GM19468 (cell line): ENCODE data around the gene KPNA2.
"Not testable (repeated sequence)": the region's sequence is repeated elsewhere in the genome, so short reads cannot be mapped to it uniquely, and the experiment has no call there.

ENCODE experiments used
- ATAC-seq: cut with Tn5 transposase; IDR thresholded peaks from one replicate; pipeline ENCODE4 v1.9.1; 2021; ENCODE audit warnings: mild to moderate bottlenecking, moderate library complexity, moderate number of reproducible peaks; ENCODE audit not compliant: unreplicated experiment; ENCODE audit errors: extremely low read depth

Gene KPNA2

GRCh38 chr17:68035523-68036303 is at the start of gene KPNA2:
TSS of gene KPNA2 (plus strand) at chr17:68035735. CDS start at chr17:68037133, 1,398 bp downstream.
- ATAC-seq = peak; percentile 77

DNA sequence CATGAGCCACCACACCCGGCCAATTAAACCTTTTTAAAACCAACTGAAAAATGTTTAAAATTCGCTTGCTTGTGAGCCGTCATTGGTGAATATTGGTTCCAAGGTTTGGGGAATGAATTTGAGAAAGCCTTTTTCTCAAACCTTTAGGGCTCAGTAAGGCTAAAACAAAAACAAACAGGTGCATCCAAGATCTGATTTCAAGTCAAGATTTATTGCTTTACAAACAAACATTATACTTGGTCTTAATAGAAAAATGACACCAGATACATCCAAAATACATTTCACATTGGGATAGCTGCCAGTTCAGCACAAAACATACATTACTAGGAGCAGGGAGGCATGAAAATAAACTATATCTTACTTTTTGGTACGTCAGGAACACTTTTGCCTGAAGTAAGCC is 44.6 kb upstream of the KPNA2 start:
- ATAC-seq = no peak

GRCh38 chr17:67992548-67993152 is 42.9 kb upstream of the KPNA2 start:
- no peak for ATAC-seq

DNA sequence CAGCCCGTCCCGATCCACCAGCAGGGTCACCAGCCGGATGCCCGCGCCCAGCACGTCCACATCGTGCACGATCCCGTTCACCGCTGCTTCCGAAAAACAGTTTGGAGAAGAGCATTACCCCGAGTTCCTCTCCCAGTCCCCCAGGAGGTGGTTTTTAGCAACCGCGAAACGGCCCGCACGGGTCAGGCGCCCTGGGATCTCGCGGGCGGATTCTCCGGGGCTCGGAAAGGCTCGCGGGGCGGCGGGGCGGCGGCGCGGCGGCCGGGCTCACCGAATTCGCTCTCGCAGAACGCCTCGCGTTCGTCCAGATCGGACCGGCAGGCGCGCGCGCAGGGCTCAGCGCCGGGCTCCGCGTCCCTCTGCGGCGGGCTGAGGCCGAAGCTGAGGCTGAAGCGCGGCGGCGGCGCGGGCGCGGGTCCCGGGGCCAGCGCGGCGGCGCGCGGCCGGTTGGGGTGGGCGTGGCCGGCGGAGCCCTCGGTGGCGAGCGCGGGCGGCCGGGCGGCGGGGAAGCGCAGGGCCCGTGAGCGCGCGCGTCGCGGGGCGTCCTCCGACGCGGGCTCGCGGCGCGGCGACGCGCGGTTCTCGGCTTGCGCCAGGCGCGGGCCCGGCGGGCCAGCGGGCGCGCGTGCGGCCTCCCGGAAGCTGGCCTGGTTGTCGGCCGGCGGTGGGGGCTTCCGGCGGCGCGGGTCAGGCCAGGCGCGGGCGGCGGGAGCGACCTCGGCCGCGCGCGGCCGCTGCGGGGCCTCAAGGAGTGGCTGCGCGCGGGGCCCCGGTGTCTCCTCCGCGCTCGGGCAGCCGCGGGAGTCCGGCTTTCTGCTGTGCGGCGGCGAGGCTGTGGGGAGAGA is 42.2 kb upstream of the KPNA2 start:
- ATAC-seq = peak; percentile 75

DNA sequence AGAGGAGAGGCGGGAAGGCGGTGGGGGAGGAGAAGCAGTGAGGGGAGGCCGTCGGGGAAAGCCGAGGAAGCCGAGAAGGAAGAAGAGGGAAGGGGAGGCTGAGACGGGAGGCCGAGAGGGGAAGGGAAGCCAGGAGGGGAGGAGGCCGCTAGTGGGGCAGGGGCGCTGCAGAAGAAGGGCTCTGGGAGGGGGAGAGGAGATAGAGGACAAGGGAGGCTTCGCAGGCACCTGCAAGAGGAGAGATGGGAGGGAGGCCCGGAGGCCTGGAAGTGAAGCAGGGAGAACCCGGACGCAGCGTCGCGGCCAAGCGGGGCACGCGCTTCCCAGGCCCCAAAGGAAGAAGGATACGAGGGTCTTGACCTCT is 41.6 kb upstream of the KPNA2 start:
- no peak for ATAC-seq

DNA sequence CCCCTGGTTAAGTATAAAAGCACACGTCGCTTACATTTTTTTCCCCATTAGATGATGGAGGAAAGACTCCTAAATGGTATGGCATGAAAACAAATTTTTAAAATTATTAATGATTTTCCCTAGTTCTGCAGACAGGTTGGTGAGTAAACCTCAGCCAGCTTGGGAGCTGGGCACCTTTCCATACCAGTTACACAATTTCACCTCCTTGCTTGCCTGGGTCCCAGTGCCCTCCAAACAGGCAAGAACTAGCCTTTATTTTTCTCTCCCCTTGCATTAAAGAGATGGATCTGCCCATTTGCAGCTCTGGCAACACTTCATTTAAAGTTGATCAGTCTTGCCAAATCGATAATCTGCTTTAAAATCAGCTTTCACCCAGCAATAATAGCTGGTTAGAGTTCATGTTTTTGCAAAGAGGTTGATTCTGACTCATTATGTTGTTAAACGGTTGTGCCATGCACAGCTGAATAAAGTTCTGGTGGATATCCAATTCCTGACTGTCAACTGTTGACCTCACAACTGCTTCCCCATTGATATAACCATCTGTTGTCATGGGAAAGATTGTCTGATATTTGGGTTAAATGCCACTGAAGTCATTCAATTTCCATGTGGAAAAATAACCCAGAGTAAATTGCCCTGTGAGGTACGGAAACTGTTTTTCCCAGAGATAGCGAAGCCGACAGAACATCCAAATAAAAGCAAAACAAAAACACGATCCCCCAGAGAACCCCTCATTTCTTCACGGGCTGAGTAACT is 40.5 kb upstream of the KPNA2 start:
- ATAC-seq = no peak

DNA sequence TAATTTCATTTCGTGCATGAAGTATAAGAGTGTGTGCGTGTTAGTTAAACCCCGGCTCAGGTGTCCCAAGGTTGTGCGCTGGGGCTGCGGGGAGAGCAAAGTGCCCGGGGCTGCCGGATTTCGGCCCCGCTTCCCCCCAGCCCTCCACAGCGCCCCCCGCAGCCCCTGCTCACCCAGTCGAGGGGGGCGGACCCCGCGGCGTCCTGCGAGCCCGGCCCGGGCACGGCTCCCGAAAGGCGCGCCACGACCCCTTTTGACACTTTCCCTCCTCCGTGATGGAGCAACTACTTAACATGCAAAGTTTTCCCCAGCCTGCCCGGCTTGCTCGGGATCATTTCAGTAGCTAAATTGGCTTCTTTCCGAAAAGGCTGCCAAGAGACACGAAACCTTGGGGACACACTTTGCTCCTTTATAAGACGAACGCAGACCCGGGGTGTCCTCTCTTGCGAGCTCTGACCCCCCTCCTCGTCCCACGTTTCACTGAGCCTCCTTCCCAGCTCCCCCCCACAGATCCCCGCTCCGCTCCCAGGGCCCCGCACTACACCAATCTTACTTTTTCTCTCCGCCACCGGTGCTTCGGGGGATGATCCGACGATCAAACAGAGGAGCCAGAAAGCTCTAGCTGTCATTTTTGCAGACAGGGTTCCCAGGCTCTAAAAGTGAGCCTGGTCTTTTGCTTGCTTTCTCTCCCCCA is 39.8 kb upstream of the KPNA2 start:
- no peak for ATAC-seq

DNA sequence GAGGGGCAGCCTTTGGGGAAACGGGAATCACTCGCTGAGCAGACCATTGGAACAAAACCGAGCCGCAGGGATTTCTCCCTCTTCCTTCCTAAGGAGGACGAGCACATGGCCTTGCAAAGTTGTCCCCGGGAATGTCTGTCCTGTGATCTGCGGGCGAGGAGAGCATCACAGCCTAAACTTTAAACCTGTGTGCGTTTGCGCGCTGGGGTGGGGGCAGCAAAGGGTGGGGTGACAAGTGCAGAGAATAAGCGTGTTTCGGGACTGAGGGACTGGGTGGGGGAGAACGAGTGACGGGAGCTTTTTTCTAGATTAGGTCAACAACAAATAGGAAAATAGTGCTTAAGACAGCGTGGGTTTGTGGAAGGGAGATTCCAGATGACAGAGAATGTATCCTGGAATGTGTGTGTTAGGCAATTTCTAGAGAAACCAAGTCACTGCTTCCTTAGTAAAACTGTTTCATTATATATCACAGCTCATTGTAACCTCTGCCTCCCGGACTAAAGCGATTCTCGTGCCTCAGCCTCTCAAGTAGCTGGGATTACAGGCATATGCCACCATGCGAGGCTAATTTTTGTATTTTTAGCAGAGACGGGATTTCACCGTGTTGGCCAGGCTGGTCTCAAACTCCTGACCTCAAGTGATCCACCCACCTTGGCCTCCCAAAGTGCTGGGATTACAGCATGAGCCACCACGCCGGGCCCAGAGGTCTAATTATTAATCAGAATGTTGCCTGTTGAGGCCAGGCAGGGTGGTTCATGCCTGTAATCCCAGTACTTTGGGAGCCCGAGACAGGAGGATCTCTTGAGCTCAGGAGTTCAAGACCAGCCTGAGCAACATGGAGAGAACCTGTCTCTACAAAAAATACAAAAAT is 39.0 kb upstream of the KPNA2 start, which contains the start of gene C17orf58:
C17orf58 (minus strand) TSS at position 169 of the 871 bp plus-strand sequence. CDS start 271 bp downstream, outside the sequence.
- not testable (repeated sequence) for ATAC-seq

- no peak for ATAC-seq
Observed at GRCh38 chr17:67998466-67998865, 37.1 kb upstream of the KPNA2 start.

DNA sequence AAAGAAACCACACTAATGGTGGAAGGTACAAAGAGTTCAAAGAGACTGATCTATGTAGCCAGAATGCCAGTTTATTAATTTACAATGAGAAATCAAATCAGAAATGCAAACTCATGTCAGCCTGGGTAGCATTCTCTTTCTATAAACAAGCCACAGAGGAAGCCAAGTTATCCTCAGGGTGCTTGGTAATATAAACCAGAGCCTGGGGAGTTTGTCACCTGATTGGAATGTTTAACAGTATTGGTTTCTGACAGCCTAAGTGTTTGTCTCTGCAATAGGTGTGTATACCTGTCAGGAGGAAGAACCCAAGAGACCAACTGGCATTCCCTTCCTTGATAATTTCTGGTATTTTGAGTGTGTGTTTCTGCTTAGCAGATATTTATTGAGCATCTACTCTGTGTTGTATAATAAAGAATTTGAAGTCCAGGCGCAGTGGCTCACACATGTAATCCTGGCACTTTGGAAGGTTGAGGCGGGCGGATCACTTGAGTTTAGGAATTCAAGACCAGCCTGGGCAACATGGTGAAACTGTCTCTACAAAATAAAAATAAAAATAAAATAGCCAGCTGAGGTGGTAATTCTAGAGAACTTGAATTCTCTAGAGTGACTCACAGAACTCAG is 36.1 kb upstream of the KPNA2 start:
- ATAC-seq = no peak

GRCh38 chr17:68004201-68004600 is 31.3 kb upstream of the KPNA2 start:
- ATAC-seq = no peak

DNA sequence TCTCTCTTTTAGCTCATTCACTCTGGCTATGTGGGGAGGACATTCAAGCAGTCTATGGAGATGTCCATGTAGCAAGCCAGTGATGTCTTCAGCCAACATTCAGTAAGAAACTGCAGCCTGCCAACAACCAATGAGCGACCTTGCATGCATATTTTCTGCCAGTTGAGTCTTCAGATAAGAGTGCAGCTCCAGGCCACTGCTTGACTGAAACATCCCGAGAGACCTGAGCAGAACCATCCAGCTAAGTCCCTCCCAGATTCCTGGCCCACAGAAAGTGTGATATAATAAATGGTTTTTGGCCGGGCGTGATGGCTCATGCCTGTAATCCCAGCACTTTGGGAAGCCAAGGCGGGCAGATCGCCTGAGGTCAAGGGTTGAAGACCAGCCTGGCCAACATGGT is 28.7 kb upstream of the KPNA2 start:
- ATAC-seq = no peak

- peak; percentile 39 for ATAC-seq
Observed at GRCh38 chr17:68011199-68011665, 24.3 kb upstream of the KPNA2 start.

DNA sequence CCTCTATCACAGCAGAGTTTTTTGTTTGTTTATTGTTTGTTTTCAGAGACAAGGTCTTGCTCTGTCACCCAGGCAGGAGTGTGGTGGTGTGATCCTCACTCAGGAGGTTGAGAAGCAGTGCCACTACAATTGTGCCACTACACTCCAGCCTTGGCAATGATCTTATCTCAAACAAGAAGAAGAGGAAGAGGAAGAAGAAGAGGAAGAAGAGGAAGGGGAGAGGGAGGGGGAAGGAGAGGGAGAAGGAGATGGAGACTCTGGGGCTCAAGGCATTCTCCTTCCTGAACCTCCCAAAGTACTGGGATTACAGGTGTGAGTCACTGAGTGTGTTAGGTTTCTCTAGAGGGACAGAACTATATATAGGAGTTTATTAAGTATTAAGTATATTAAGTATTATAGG is 22.1 kb upstream of the KPNA2 start:
- ATAC-seq = no peak

GRCh38 chr17:68015081-68015723 is 20.3 kb upstream of the KPNA2 start:
- ATAC-seq = no peak

- no peak for ATAC-seq
Observed at GRCh38 chr17:68016838-68017237, 18.7 kb upstream of the KPNA2 start.

DNA sequence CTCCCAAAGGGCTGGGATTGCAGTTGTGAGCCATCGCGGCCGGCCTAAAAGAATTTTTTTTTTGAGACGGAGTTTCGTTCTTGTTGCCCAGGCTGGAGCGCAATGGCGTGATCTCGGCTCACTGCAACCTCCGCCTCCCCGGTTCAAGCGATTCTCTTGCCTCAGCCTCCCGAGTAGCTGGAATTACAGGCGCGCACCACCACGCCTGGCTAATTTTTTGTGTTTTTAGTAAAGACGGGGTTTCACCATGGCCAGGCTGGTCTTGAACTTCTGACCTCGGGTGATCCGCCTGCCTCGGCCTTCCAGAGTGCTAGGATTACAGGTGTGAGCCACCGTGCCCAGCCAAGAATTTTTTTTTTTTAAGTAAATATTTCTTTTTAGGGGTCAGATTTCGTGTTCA is 17.0 kb upstream of the KPNA2 start:
- not testable (repeated sequence) for ATAC-seq

GRCh38 chr17:68019336-68019674 is 16.2 kb upstream of the KPNA2 start:
- no peak for ATAC-seq
